ENCODE results near the gene TMPRSS11E.

Gene TMPRSS11E

DNA sequence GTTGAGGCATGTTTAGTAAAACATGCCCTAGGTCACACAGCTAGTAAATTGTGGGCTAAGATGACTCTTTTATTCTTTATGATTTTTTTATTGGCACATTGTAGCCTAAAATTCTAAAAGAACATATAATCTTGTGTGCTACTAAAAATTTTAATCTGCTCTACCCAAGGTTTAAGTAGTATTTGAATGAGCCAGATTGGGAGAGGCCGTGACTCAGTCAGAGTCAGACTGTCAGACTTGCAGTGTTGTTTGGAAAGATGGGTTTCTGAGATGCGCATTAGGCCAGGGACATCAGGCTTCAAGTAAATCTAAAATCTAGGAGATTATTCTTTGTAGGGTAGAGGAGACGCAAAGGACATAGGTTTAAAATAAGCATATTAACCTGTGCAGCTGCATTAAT, 30.7 kb upstream of the TMPRSS11E start:
- Histone ChIP-seq H2AFZ (ENCODE audit: low read length) (no peak overlapping the region), H3K79me2 (ENCODE audit: insufficient read depth, low read length) (no peaks in the 10 kb centered on the region), H4K20me1 (ENCODE audit: insufficient read depth, low read length, poor library complexity, severe bottlenecking) (no peaks in the 10 kb centered on the region), H3K4me3 (ENCODE audit: low read length, poor library complexity, severe bottlenecking) (no peak overlapping the region), H3K4me2 (ENCODE audit: low read depth, low read length, poor library complexity, severe bottlenecking) (no peak overlapping the region), H3F3A (ENCODE audit: low read depth) (no peaks in the 10 kb centered on the region), H3K36me3 (ENCODE audit: insufficient read depth, low read length) (no peaks in the 10 kb centered on the region), H3K9ac (ENCODE audit: low read depth, low read length, poor library complexity, severe bottlenecking) (no peak overlapping the region), H3K9me2 (replicated peaks; ENCODE audit: low read depth, low read length) (no peaks in the 10 kb centered on the region), H3K4me1 (ENCODE audit: insufficient read depth, low read length, poor library complexity, severe bottlenecking) (peaks cover 10% of the 10 kb centered on the region), H3K9me3 (ENCODE audit: insufficient read depth, low read depth, low read length) (no peaks in the 10 kb centered on the region), H3K27me3 (ENCODE audit: insufficient read depth, low read length, poor library complexity, severe bottlenecking) (no peaks in the 10 kb centered on the region)
- no peak for TF ChIP-seq EZH2phosphoT487 (IDR thresholded peaks at IDR 0.05; ENCODE audit: borderline replicate concordance)
- TF ChIP-seq, protein P1, sequence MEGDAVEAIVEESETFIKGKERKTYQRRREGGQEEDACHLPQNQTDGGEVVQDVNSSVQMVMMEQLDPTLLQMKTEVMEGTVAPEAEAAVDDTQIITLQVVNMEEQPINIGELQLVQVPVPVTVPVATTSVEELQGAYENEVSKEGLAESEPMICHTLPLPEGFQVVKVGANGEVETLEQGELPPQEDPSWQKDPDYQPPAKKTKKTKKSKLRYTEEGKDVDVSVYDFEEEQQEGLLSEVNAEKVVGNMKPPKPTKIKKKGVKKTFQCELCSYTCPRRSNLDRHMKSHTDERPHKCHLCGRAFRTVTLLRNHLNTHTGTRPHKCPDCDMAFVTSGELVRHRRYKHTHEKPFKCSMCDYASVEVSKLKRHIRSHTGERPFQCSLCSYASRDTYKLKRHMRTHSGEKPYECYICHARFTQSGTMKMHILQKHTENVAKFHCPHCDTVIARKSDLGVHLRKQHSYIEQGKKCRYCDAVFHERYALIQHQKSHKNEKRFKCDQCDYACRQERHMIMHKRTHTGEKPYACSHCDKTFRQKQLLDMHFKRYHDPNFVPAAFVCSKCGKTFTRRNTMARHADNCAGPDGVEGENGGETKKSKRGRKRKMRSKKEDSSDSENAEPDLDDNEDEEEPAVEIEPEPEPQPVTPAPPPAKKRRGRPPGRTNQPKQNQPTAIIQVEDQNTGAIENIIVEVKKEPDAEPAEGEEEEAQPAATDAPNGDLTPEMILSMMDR (conservative IDR thresholded peaks at IDR 0.05; ENCODE audit: low read length), result no peak

DNA sequence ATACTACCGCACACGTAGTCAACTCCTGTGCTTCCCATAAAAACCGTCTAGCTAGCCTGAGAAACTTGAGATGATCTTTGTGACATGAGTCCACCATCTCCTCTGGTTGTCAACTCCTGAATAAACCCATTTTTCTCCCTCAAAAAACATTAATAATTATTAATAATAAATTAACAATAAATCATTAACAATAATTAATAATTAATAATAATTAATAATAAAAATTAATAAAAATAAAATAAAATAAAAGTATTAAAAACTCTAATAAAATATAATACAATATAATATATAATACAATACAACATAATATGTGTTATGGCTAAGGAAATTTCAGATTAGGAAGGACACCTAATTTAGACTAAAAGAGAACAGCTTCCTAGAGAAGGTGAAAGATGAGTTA, 20.7 kb upstream of the TMPRSS11E start:
- H3F3A ChIP-seq (ENCODE audit: low read depth), result no peaks in the 10 kb centered on the region
- H3K9ac ChIP-seq (ENCODE audit: low read depth, low read length, poor library complexity, severe bottlenecking), result no peak overlapping the region
- no peak overlapping the region for H3K4me2 ChIP-seq (ENCODE audit: low read depth, low read length, poor library complexity, severe bottlenecking)
- no peaks in the 10 kb centered on the region for H3K9me3 ChIP-seq (ENCODE audit: insufficient read depth, low read depth, low read length)
- no peaks in the 10 kb centered on the region for H4K20me1 ChIP-seq (ENCODE audit: insufficient read depth, low read length, poor library complexity, severe bottlenecking)
- no peaks in the 10 kb centered on the region for H3K27me3 ChIP-seq (ENCODE audit: insufficient read depth, low read length, poor library complexity, severe bottlenecking)
- H3K4me3 ChIP-seq (ENCODE audit: low read length, poor library complexity, severe bottlenecking), result no peak overlapping the region
- TF ChIP-seq, protein P1 (conservative IDR thresholded peaks at IDR 0.05; ENCODE audit: low read length), result no peak
- no peak for TF ChIP-seq EZH2phosphoT487 (IDR thresholded peaks at IDR 0.05; ENCODE audit: borderline replicate concordance)
- no peaks in the 10 kb centered on the region for H3K9me2 ChIP-seq (replicated peaks; ENCODE audit: low read depth, low read length)
- H3K79me2 ChIP-seq (ENCODE audit: insufficient read depth, low read length), result no peaks in the 10 kb centered on the region
- H2AFZ ChIP-seq (ENCODE audit: low read length), result no peak overlapping the region
- H3K4me1 ChIP-seq (ENCODE audit: insufficient read depth, low read length, poor library complexity, severe bottlenecking), result no peaks in the 10 kb centered on the region
- no peaks in the 10 kb centered on the region for H3K36me3 ChIP-seq (ENCODE audit: insufficient read depth, low read length)

DNA sequence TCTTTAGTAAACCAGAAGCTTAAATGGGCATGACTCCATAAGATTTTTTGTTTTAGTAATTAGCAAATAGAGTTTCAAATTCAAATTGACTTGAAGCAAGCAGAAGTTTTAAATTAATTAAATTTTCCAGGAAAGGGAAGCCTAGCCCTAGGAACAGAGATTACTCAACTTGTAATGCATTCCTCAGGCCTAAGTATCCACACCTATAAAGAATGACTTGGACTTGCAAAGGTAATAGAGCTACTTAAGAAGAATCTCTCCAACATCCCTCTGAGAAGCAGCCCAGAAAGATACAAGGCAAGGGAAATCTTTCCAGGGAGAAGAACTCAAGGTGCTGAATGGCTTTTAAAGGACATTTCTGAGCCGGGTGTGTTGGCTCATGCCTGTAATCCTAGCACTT, 16.9 kb upstream of the TMPRSS11E start:
- no peaks in the 10 kb centered on the region for H3K27me3 ChIP-seq (ENCODE audit: insufficient read depth, low read length, poor library complexity, severe bottlenecking)
- no peak overlapping the region for H3K4me2 ChIP-seq (ENCODE audit: low read depth, low read length, poor library complexity, severe bottlenecking)
- H3F3A ChIP-seq (ENCODE audit: low read depth), result no peaks in the 10 kb centered on the region
- H3K36me3 ChIP-seq (ENCODE audit: insufficient read depth, low read length), result no peaks in the 10 kb centered on the region
- no peaks in the 10 kb centered on the region for H3K79me2 ChIP-seq (ENCODE audit: insufficient read depth, low read length)
- no peaks in the 10 kb centered on the region for H3K9me3 ChIP-seq (ENCODE audit: insufficient read depth, low read depth, low read length)
- no peaks in the 10 kb centered on the region for H4K20me1 ChIP-seq (ENCODE audit: insufficient read depth, low read length, poor library complexity, severe bottlenecking)
- H3K9ac ChIP-seq (ENCODE audit: low read depth, low read length, poor library complexity, severe bottlenecking), result no peak overlapping the region
- no peaks in the 10 kb centered on the region for H3K9me2 ChIP-seq (replicated peaks; ENCODE audit: low read depth, low read length)
- TF ChIP-seq, protein P1 (conservative IDR thresholded peaks at IDR 0.05; ENCODE audit: low read length), result no peak
- no peak for TF ChIP-seq EZH2phosphoT487 (IDR thresholded peaks at IDR 0.05; ENCODE audit: borderline replicate concordance)
- no peak overlapping the region for H3K4me3 ChIP-seq (ENCODE audit: low read length, poor library complexity, severe bottlenecking)
- no peak overlapping the region for H2AFZ ChIP-seq (ENCODE audit: low read length)
- peaks cover 3% of the 10 kb centered on the region for H3K4me1 ChIP-seq (ENCODE audit: insufficient read depth, low read length, poor library complexity, severe bottlenecking)
